Umbilical cord (tissue), 2 donors: ENCODE results near the gene DCLK1. TPM values are rescaled to one million over a fixed set of nuclear protein-coding genes. Genes with fewer than 3 reads are reported as not detected.

Source experiments
- DNase-seq: peaks from one replicate; pipeline ENCODE4 v3.0.0-alpha.2; 2015; ENCODE audit warnings: low spot score
- total RNA-seq: library from RNA; depleted of rRNA; stranded (reverse); fragments of >200 nt; gene quantifications from one replicate; pipeline ENCODE4 v1.2.3, GENCODE V29; 2014; ENCODE audit warnings: low replicate concordance; ENCODE audit not compliant: insufficient read depth

DCLK1 gene
- 7.7 TPM for total RNA-seq

DNA sequence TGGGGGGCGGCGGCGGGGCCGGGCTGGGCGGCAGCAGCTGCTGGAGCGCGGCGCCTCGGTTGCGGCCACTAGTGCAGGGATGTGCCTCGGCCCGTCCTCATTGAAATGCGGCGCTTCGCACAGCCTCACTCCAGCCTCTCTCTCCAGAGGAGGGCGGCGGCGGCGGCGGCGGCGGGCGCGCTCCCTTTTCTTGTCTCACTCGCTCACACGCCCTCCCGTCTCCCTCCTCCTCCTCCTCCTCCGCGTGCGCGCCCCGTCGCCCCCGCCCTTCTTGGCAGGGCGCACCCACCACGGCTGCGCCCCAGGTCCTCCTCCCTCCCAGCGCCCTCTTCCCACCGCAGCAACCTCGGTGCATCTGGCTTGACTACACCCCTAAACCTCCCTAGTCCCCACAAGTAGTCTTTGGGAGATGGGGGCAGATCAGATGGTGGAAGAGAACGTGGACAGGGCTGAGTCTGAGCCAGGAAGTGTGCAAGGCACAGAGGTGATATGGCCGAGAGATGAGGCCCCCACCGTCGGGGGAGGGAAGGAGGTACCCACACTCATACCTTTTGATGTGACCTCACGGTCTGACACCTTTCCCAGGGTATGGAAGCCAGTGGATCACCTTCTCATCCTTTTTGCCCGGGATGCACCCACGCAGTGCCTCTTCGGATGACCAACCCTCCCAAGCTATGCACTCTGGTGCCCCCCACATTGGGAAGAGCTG lies at the start of gene DCLK1:
TSS of gene DCLK1 (minus strand) at position 161 of the 709 bp plus-strand sequence.
- DNase-seq: peak; percentile 73

DNA sequence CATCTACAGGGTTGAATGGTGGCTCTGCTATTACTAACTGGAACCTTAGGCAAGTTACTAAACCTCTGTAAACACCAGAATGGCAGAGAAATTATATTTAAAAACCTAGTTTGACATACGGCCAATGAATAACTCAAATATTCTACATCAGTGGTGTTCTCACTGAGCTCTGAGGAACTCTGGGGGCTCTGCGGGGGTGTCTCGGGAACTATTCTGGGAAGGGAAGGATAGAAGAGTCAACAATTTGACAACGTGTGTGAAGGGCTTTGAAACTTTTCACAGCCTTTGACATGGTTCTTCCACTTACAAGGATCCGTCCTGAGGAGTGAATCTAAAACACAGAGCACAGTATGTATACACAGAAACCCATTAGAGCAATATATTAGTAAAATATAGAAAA lies 44.4 kb upstream of the DCLK1 start:
- DNase-seq: no peak

DNA sequence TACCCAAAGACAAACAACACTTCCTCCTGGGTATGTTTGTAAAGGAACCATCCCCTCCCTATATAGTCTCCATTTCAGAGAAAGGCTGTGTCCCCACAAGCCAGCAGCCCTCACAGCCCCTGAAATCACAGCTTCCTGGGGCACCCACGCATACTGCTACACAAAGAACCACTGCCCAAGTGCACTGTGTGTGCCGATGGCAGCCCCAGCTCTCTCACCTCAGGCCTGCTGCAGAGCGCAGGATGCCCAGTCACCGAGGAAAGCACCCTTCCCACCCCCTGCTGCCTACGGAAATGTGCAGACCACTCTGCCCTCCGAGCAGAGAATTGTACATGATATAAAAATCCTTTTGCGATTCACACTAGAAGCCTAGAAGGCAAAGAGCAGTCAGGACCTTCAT lies 43.7 kb upstream of the DCLK1 start:
- DNase-seq: no peak

DNA sequence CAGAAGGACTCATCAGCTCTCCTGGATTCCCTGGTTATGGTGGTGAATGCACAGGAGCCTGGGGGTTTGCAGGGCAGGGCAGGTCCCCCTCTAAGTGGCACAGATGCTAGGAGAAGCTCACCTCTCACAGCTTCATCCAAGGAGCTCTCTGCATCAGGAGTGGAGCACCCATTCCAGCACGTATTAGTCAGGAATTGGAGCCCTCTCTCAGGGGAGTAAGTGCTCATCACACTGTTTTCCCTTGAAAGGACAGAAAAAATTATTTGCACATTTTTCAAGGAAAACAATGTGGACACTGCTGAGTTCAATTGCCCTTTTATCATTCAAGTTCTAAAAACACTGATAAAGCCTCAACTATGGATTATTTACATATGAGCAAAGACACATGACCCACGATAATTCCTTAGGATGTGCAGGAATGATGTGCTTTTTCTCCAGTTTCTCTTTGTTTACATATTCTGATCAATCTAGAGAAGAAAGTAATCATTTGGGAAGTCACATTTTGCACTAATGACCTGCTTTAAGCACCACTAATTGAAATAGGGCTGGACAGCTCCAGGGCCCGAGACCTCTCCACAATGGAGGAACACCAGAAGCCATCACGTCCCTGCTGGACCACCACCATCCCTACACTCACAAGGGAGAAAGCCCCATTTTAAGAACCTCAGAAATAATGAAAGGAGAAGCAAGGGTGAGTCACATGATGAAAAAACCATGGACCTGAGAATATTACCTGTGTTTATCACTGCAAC lies 42.6 kb upstream of the DCLK1 start:
- no peak for DNase-seq

DNA sequence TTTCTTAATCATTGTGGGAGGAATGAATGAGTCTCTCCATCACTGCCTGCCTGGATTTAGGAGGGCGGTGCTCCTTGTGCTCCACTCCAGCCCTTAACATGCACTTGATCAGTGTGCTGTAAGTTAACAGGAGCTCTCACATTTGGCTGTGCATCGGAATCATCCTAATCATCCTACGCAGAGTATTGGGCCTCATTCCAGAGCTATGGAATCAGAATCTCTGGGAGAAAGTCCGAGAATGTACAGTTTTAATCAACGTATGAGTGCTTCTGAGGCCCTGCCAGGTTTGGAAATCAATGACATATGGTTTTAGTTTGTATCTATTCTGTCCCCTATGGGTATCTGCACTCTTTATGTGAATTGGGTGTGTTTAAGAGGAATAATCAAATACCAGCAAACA lies 34.9 kb upstream of the DCLK1 start:
- DNase-seq: no peak

DNA sequence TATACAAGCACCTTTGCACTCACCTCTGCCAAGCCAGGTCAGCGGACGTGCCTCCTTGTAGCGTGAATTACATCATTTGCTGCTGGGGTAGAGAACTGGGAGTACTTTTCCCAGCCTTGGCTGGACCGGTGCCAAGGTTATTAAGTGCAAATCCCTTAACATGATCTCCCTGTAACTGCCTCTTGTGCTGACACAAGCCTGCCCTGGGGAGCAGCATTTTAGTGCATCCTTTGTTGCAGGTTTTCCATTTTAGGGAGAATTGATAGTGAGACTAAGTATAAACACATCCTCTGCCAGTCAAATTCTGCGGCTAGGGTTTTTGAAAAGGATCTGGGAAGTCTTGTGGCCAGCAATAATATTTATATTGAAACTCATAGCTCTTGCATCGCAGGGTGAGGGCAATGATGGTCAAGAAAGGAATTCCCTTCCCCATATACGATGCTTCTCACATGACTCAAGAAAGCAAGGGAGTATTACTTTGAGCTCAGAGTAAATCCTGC lies 32.7 kb upstream of the DCLK1 start:
- peak; percentile 68 for DNase-seq

DNA sequence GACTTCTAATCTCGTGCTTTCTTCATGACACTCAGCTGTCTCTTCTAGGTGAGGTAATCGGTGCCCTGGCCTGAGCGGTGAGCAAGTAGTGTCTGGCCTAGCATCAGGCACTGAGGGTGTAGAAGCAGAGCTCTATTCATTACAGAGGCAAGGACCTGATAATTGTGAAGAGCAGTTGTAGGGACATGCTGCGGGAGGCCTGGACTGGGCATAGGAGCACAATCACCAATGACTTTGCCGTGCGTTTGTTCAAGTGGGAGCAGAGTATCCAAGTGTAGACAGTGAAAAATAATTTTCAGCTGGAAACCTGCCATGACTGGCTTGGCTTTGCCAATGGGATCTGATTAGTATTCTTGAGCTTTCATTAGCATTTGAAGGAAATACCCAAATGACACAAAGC lies 32.1 kb upstream of the DCLK1 start:
- DNase-seq: no peak

DNA sequence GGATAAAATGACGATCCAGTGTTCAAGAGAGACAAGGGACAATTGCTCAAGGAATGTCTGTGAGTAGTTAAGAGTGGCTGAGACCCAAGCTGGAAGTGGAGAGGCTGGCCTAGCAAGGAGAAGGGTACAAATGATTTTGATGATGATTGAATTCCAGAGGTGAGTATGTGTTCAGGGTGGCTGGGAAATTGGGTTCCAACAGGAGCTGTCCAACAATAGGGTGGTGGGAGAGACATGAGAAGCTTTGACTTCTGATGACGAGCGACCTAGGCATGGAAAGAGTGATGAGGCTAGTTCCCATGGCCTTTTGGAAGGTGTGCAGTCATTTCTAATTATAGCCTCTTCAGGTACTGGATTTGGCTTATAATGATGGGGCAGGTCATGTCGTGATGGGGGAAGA lies 29.1 kb upstream of the DCLK1 start:
- DNase-seq: no peak

DNA sequence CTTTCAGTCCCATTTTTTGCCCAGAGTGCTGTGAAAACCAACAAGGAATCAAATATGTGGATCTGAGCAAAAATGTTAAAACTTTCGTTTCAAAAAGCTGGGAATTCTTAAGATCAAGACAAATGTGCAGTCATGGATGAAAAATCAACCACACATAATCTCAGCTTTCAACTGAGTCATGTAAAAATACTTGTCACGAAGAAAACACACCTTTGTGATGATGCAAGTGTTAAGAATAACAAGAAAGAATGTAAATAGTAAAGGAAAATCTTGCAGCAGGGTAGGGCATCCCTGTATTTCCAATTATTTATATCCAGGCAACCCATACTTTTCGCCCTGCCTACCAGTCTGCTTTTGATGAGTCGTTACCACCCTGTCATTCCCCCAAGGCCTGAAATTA lies 27.4 kb upstream of the DCLK1 start:
- no peak for DNase-seq

DNA sequence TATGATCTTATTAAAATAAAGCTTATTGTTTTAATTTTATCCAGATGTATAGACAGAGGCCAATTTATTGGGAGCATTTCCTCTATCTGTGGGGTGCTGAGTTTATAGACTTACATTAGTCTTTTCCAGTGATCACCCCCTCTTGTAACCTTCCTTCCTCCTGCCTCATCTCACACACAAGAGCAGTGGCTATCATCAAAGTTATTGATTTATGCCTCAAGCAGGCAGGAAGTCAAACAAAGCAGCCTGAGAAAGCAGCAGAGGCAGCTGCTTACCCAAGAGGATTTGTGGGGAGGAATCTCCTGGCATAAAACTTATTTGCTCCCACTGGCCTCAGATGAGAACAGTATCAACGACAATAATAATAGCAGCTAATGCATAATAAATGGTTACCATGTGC lies 26.3 kb upstream of the DCLK1 start:
- DNase-seq: no peak

DNA sequence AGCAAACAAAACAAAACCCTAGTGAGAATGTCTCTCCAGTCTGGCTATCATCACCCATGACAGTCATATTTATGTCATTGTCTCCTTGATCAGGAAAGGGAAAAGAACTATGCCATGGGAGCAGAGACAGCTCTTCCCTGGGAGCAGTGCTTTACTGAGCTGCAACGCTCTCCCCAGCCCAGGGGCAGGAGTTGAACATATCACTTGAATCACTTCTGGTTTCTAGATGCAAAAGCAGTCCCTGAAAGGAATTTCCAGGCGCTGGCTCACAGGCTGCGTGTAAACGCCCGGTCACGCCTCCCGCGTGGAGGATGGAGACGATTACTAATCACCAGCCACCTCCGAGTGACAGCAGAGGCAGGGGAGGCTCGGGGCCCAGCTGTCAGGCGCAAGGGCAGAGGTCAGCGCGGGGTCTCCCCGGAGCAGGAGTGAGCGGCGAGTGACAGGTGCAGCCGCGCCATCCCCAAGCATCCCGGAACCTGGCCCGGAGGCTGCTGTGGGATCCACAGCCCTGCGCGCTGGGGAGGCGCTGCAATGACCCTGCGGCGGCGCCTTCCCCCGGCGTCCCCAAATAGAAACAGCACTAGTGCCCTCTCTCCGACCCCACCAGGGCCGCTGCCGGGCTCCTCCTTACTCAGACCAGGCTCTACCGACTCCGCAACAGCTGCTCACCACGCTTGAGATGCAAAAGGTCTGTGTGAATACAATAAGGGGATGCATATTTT lies 23.5 kb upstream of the DCLK1 start:
- DNase-seq: no peak

DNA sequence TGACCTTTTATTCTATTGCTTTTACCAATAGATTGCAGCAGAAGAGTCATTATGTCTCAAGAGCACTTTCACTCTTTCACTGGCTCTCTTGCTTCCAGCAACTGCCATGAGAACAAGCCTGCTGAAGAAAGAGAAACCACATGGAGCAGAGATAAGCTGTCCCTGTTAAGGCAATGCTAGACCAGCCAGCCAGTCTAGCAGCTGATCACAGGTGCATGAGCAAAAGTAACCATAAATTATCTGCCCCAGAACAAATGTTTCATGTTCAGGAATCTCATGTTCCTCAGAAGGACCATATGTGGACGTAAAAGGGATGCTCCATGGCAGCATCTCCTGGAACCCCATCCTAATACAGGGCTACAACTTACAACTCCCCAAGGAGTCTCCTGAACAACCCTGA lies 20.4 kb upstream of the DCLK1 start:
- DNase-seq: no peak

DNA sequence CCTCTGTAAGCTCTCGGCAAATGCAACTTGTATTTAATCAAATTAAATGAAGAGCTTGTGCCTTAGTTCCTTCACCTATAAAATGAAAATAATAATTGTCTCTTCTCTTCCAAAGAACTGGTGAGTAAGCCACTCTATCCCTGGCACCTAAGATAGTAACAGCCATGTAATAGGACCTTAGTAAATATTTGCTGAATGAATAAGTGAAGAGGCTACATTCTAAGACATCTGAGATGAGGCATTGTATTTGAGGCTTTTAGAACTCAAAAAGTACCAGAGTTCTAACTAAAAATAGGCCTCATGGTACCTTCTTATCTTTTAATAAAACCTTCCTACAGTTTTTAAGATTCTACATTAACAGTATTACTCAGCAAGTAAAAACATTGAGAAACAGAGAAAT lies 17.3 kb upstream of the DCLK1 start:
- DNase-seq: no peak

DNA sequence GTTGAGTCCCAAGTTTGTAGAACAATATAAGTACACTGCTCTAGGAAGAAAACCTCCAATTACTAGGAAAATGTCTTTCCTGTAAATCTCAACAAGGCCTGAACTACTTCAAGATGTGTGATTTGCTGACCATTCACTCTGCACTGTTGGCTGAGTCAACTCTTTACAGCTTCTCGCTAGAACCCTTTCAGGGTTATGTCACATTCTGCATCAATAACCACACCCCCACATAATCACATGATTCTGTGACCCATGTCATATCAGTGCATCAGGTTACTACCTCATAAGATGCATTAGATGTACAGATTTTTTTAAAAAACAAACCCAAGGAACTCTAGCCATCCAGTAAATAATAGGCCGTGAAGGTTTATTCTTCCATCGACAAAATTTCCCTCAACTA lies 16.1 kb upstream of the DCLK1 start:
- no peak for DNase-seq

DNA sequence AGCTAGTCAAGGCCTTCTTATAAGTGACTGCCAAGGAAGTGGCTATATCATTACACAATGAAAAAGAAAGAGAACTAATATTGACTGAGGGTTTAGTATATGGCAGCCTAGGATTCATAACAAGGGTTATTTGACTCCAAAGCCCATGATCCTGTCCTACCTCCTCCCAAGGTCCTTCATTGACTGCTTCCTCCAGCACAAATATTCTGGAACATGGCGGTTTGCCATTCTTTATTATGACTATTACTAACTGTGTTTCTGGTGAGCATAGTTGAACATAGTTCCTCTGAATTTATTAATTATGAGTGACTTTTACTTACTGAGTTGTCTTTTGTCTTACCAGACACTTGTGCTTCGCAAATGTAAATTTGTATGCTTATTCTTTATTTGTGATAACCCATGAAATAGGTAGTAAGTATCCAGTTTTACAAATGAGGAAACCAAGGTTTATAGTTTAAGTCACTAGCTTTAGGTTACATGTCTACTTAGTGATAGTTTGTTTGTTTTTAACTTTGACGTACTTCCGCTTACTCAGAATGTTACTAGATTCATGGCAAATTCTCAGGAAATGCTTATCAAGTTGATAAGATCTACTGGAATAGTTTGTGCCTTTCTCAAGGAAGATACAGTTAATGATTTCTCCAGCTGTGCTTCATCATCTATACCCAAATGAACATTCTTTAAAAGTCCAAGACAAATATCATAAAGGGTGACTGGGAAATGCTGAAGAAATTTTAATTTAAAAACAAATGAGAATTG lies 15.5 kb upstream of the DCLK1 start:
- DNase-seq: no peak

DNA sequence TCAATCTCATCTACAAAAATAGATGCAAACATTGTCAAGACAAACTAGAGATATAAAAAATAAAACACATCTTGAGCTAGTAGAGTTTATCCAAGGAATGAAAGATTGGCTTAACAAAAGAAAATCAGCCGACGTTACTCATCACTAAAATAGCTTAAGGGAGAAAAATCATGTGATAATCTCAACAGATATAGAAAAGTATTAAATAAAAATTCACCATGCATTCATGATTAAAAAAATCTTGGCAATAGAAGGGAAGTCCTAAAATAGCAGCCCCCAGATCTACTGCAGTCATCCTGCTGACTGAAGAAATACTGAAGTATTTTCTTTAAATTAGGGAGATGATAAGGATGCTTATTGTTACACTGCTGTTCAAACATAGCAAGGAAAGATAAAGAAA lies 12.6 kb upstream of the DCLK1 start:
- peak; percentile 75 for DNase-seq

DNA sequence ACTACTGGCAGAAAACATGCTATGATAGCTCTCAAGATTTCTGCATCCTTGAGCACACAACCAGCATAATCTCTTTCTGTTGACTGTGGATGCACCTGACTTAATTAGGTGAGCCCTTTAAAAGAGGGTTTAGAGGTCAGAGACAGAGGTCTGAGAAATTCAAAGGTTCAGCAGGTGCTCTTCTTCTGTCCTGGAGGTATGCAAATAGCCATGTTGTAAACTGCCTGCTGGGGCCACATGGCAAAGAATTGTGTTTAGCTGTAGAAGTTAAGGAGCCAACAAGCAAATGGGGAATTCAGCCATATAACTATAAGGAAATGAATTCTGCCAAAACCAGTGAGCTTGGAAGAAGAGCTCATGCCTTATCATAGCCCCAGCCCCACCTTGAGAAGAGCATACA lies 11.6 kb upstream of the DCLK1 start:
- no peak for DNase-seq

DNA sequence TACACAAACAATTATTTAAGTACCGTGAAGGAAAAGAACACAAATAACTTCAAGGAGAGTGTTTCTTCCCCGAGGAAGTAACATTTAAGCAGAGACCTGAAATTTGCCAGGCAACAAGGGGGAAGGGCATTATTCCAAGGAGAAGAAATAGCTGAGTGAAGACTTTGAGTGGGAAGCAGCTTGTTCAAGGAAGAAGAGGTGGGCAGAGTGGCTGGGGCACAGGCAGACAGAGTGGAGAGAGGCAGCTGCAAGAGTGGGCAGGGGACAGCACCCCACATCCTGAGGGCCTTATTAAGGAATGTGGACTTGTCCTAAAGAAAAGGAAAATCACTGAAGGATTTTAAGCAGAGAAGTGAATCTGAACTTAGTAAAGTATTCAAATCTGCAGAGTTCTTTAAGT lies 4.7 kb upstream of the DCLK1 start:
- no peak for DNase-seq

DNA sequence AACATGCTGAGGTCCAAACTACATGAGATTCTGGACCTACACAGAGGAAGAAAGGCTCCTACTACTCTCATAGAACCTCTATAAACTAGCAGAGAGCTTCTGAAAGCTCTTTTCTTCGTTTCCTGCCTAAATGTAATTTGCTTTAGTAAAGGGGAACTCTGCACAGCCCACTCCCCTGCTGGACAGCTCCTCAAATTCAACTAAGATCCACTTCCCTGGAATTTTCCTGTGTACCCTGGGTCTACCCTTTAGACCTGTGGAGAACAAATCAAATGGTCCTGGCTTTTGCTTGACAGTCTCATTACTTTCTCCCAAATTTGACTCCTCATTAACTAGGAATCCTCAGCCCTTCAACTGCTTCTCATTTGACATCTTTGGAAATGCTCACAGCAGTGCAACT lies 3.5 kb upstream of the DCLK1 start:
- no peak for DNase-seq

DNA sequence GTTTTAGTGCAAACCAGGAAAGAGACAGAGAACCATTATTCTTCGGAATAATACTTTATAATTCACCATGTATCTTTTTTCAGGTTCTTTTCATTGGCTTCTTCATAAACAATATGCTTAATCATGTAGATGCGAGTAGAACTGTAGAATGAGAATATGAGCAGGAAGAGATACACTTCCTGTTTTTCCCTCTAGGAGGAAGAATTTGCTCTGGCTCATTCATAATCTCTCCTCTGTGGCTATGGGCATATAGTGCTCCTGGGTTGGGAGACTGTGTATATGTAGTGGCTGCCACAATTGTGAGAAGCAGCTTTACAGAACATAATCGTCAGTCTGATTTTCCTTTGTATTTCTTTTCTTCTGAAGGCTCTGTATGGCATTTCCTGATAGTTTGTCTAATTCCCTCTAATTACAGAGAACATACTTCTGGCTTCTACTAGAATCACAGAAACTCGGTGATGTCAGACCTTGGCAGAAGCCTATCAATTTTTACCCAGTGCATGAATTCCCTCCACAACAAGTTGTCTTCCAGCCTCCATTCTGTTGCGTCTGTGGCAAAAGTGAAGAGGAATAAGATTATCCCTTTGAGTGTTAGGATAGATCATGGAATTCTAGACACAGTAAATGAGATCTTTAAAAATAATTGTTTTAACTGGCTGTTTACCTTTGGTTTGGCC lies 2.9 kb upstream of the DCLK1 start:
- DNase-seq: no peak

DNA sequence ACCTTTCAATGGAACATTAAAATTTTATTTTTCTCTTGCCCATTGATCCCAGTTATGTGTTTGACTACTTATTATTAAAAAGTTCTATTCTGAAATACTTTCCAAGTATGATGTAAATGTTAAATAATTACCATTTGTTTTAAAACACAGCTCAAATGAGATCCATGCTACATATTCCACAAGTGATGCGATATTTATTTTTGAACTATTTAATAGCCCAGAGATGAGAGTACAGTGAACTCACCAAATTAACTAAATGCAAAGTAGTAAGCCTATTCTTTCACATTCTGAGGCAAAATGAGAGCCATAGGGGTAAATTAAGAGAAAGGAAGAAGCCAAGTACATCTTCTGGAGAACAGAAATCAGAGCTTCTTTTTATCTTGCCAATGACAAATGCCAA lies 1.2 kb upstream of the DCLK1 start:
- no peak for DNase-seq
